ENCODE results near the gene TEX48.

Gene TEX48

GRCh38 chr9:114694146-114694545 is 12.2 kb upstream of the TEX48 start (continued):
- no peak for TF ChIP-seq ZBTB6 (tag by site-specific recombination; IDR thresholded peaks at IDR 0.05)
- TF ChIP-seq ZNF214 (tag by site-specific recombination; IDR thresholded peaks at IDR 0.05; ENCODE audit: borderline replicate concordance) = no peak
- TF ChIP-seq ZNF362 (tag by site-specific recombination; IDR thresholded peaks at IDR 0.05) = no peak

- no peak for TF ChIP-seq ZNF266 (tag by site-specific recombination; IDR thresholded peaks at IDR 0.05; ENCODE audit: low read depth)
- TF ChIP-seq ZNF132 (tag by site-specific recombination; IDR thresholded peaks at IDR 0.05; ENCODE audit: borderline replicate concordance) = no peak
- peak; percentile 61; the same call in 1 of the 2 replicates for TF ChIP-seq PRDM6 (tag by site-specific recombination; IDR thresholded peaks at IDR 0.05)
- TF ChIP-seq MZF1 (tag by site-specific recombination; IDR thresholded peaks at IDR 0.05; ENCODE audit: borderline replicate concordance) = no peak
- TF ChIP-seq ZNF404 (tag by site-specific recombination; IDR thresholded peaks at IDR 0.05) = no peak
- no peak for TF ChIP-seq ZBTB10 (tag by site-specific recombination; IDR thresholded peaks at IDR 0.05)
- no peak for TF ChIP-seq ZNF221 (tag by site-specific recombination; IDR thresholded peaks at IDR 0.05; ENCODE audit: borderline replicate concordance)
- no peak for TF ChIP-seq ZNF416 (tag by site-specific recombination; IDR thresholded peaks at IDR 0.05)
- POLR2A ChIA-PET = interaction anchor here (1.4 kb wide), 1 partner anchor 106 kb away, joined by 3 read pairs; the partner anchor contains the start of gene ATP6V1G1
- no peak overlapping the region for H3K27ac ChIP-seq (ENCODE audit: extremely low read depth, low read depth, low read length)
Observed at GRCh38 chr9:114693248-114693855, 11.4 kb upstream of the TEX48 start.

GRCh38 chr9:114691956-114692295 is 9.9 kb upstream of the TEX48 start:
- Histone ChIP-seq H3K4me1 (ENCODE audit: control insufficient read depth, insufficient read depth, low read length) (no peaks in the 10 kb centered on the region), H3K9me3 (ENCODE audit: control insufficient read depth, insufficient read depth, low read depth, low read length) (no peaks in the 10 kb centered on the region), H3K4me3 (ENCODE audit: low read depth, low read length) (no peak overlapping the region), H3K27ac (ENCODE audit: extremely low read depth, low read depth, low read length) (no peak overlapping the region), H3K36me3 (ENCODE audit: control insufficient read depth in 2 of 2, insufficient read depth in 1 of 2, low read length in 2 of 2) (no peaks in the 10 kb centered on the region)
- POLR2A ChIA-PET = interaction anchor here (0.8 kb wide), 1 partner anchor 14 kb away, joined by 5 read pairs; no protein-coding TSS in a partner anchor
- CTCF ChIA-PET = interaction anchor here (0.6 to 1.4 kb wide), 10 partner anchors 11 to 870 kb away, joined by 3 to 9 read pairs (median 3); no protein-coding TSS in a partner anchor
- TF ChIP-seq ZNF19 (tag by site-specific recombination; IDR thresholded peaks at IDR 0.05; ENCODE audit: low read depth) (no peak), INSM2 (tag by site-specific recombination; IDR thresholded peaks at IDR 0.05) (no peak), ZNF274 (IDR thresholded peaks at IDR 0.05; ENCODE audit: low read length) (no peak), ZNF274 (tag by site-specific recombination; IDR thresholded peaks at IDR 0.05; ENCODE audit: borderline replicate concordance) (no peak), ZNF776 (tag by site-specific recombination; IDR thresholded peaks at IDR 0.05; ENCODE audit: borderline replicate concordance) (no peak), ZNF768 (tag by site-specific recombination; IDR thresholded peaks at IDR 0.05) (no peak), ZBTB6 (tag by site-specific recombination; IDR thresholded peaks at IDR 0.05) (no peak), ZNF404 (tag by site-specific recombination; IDR thresholded peaks at IDR 0.05) (no peak), REPIN1 (tag by site-specific recombination; IDR thresholded peaks at IDR 0.05; ENCODE audit: low read depth) (no peak), ZNF391 (tag by site-specific recombination; IDR thresholded peaks at IDR 0.05; ENCODE audit: borderline replicate concordance, low read depth) (no peak), ZSCAN18 (tag by site-specific recombination; IDR thresholded peaks at IDR 0.05) (no peak)

More at GRCh38 chr9:114693248-114693855, 11.4 kb upstream of the TEX48 start:
- H3K9me3 ChIP-seq (ENCODE audit: control insufficient read depth, insufficient read depth, low read depth, low read length) = no peaks in the 10 kb centered on the region
- H3K36me3 ChIP-seq (ENCODE audit: control insufficient read depth in 2 of 2, insufficient read depth in 1 of 2, low read length in 2 of 2) = no peaks in the 10 kb centered on the region
- H3K4me1 ChIP-seq (ENCODE audit: control insufficient read depth, insufficient read depth, low read length) = no peaks in the 10 kb centered on the region
- CTCF ChIA-PET = interaction anchor here (0.7 to 1.7 kb wide), 3 partner anchors 11 to 28 kb away, joined by 3 to 13 read pairs (median 3); partner anchors contain the start of gene TEX48
- no peak overlapping the region for H3K4me3 ChIP-seq (ENCODE audit: low read depth, low read length)

Data from HEK293 (cell line).